CD4-positive, alpha-beta T cell treated with Interleukin-12 subunit alpha and Interleukin-12 subunit beta, for 1 hour (primary cell): Measurements from ENCODE around the gene PHYH.
"Not testable (repeated sequence)": the region's sequence is repeated elsewhere in the genome, so short reads cannot be mapped to it uniquely, and the experiment has no call there.

ENCODE experiments used
- DNase-seq: peaks from one replicate; pipeline ENCODE4 v3.0.0-alpha.2; 2020

PHYH gene

DNA sequence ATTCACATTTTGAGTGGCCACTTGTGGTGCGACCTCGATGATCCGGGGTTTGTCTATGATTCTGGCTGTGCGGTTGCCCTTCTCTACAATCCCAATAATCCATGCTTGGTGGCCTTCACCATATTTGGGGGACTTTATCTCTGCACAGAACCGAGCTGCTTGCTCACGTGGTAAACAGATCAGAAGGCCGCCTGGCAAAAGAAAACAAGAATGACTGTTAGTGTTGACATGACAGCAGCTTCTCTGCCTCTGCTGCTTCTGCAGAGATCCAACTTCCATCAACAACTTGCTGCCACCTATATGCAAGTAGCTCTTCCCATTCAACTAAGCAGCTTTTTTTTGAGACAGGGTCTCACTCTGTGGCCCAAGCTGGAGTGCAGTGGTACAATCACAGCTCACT, 19.3 kb upstream of the PHYH start:
- DNase-seq, result no peak

DNA sequence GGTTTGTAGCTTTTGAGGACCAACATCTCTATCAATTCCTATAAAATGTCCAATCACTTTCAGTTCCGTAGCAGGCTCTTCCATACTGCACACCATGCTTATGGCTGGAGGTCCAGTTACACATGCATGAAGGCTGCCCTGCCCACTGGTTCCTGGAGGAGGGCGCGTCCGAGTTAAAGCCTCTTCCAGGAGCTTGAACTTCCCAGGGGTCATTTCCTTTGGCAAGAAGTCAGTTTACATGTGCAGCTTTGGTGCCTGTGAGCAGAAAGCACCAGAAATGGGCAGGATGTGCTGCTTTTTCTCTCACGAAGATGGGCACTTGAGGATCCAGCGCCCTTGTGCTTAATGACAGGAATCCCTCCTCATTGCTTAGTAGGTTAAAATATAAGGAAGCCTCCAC, 17.6 kb upstream of the PHYH start:
- DNase-seq, result no peak

DNA sequence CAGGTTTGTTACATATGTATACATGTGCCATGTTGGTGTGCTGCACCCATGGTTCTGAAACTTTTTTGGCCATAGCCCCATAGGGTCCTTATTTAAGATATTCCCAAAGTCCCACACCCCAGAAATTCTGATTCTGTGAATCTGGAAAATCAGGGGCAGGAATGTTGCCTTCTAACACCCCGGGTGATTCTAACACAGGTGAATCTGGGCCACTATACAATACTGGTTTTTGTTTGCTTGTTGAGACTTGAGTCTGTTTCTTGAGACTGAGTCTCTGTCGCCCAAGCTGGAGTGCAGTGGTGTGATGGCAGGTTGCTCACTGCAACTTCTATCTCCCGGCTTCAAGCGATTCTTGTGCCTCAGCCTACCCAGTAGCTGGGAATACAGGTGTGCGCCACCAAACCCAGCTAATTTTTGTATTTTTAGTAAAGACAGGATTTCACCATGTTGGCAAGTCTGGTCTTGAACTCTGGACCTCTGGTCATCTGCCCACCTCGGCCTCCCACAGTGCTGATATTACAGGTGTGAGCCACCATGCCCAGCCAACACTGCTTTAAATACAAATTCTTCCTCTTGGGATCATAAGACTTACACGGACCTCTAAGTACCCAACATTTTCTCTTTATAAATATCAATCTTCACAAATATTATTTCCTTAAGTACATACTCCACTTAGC, 16.9 kb upstream of the PHYH start:
- no peak for DNase-seq

DNA sequence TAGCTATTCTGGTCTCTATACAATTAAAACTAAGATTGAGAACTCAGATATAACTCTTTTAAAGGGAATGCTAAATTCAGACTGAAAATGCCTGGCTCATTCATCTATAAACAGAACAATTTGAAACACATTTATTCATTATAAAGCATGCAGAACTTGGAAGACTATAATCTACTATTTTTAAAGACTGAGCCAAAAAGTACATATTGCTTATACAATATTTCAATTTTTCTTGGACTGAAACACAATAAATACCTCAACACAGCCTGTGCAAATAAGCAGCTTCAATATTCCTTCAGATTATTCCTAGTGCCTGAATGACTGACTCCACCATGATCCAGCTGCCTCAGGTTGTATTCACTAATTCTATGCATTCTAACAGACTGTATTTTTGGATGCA, 15.5 kb upstream of the PHYH start:
- DNase-seq, result no peak

DNA sequence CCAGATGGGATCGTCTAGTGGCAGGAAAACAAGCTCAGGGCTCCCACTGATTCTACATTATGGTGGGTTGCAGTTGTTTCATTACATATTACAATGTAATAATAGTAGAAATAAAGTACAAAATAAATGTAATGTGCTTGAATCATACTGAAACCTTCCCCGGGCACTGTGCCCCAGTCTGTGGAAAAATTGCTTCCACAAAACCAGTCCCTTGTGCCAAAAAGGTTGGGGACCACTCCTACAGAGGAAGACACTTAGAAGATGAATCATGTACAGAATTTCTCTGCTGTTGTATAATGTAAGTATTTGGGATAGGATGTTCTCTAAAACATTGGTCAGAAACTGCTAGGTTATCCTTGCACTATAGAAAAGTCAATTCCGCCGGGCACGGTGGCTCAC, 11.3 kb upstream of the PHYH start:
- no peak for DNase-seq

DNA sequence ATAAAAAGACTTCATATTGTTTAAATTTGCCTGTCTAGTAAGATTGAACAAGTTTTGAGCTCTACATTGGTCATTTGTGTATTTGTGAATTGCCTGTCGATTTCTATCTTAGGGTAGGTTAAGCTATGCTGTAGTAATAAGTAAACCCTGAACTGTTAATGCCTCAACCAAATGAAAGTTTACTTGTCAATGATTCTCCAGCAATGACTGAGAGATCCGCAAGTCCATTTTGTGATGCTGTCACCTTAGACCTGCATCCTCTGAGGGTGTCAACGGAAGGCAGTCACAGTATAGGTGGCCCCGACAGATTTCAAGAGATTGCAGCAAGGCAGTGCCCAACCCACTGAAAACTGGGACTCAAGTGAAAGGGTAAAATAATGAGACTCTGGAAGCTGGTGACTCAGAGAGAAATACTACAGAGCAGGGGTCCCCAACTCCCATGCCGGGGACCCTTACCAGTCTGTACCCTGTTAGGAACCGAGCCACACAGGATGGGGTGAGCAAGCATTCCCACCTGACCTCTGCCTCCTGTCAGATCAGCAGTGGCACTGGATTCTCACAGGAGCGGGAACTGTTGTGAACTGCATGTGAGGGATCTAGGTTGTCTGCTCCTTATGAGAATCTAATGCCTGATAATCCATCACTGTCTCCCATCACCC, 10.8 kb upstream of the PHYH start:
- no peak for DNase-seq

DNA sequence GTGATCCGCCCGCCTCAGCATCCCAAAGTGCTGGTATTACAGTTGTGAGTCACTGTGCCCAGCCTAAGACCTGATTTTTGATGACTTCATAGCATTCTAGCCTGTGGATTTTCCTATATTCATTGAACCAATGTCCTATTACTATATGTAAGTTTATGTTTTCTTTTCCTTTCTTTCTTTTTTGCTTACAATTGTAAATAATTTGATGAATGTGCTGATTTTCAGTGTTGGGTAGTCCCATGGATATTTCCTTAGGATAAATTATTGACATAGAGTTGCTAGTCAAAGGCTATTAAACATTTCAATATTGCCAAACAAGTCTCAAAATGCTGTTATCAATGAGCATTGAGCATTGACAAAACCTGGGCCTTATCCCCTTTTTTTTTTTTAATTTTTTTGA, 9.9 kb upstream of the PHYH start:
- no peak for DNase-seq

DNA sequence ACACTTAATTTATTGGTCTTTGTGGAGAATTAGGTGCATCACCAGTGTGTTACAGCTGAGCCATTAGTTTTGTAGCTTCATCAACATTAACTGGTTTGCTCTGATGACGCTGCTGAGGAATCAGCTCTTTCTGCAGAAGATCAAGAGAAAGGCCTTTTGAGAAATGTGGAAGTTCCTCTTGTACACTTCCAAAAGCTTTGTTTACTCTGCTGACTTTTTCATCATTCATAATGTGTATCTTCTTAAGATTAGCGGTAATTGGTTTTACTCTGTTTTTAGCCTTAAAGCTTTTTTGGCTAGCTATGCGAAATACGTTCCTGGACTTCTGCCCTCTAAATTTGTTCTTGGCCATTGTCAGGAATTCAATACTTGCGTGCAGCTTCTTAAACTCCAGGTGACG, 8.2 kb upstream of the PHYH start:
- DNase-seq, result no peak

DNA sequence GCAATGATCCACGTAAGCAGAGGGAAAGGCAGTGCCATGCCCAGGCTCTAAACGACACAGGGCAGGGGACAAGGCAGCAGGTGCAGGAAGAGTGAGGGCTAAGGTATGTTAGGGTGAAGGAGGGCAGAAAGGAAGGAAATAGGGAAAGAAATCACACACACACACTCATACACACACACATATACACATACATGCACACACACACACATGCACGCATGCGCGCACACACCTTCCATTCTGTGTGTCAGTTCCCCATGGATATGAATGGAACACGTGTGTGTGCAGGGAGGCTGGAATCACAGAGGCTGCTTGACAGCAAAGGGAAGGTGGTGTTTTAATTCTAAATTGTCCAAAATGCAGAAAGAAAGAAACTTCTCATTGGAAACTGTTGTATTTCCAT, 6.2 kb upstream of the PHYH start:
- no peak for DNase-seq

DNA sequence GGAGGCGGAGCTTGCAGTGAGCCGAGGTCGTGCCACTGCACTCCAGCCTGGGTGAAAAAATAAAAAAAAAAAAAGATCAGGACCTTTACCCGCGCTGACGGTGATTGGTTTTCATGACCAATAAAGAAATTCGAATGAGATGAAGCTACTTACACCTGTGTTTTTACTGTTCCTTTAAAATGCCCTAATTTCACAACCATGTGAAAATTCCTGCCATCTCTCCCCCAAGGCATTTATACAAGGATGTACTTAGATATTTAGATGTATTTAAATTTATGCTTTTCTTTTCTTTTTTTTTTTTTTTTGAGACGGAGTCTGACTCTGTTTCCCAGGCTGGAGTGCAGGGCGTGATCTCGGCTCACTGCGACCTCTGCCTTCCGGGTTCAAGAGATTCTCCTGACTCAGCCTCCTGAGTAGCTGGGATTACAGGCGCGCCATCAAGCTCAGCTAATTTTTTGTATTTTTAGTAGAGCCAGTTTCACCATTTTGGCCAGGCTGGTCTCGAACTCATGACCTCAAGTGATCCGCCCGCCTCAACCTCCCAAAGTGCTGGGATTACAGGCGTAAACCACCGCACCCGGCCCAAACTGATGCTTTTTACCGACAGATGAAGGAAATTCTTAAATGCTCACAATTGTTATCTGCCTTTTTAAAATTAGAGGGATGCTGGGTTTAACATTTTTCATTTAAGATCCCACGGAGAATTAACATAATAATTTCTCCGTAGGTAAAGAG, 3.1 kb upstream of the PHYH start:
- no peak for DNase-seq

DNA sequence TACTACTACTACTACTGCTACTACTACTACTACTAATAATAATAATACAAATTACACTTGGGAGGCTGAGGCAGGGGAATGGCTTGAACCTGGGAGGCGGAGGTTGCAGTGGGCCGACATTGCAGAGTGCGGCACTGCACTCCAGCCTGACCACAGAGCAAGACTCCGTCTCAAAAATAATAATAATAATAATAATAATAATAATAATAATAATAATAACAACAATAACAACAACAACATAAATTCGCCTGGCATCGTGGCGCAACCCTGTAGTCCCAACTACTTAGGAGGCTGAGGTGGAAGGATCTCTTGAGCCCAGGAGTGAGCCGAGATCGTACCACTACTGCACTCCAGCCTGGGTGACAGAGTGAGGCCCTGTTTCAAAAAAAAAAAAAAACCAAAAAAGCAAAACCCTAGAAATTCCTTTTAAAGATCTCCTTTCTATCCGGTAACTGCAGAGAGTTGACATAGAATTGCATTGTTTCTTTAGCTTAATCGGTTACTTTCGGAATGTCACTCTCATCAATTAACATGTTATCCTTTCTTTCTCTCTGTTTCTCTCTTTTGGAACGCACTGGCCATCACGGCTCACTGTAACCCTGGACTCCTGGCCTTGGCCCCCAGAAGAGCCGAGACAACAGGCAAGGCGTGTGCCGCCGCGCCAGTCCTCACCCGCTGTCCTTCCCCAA, 972 bp downstream of the PHYH start:
- DNase-seq, result no peak

DNA sequence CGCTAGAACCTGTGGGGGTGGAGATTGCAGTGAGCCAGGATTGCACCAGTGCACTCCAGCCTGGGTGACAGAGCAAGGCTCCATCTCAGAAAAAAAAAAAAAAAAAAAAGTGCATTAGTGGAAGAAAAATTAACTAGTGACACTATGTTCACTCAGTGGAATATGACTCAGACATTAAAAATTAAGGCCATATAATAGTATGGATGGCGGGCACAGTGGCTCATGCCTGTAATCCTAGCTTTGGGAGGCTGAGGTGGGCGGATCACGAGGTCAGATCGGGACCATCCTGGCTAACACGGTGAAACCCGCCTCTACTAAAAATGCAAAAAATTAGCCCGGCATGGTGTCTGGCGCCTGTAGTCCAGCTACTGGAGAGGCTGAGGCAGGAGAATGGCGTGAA, 3.4 kb downstream of the PHYH start:
- DNase-seq, result no peak

DNA sequence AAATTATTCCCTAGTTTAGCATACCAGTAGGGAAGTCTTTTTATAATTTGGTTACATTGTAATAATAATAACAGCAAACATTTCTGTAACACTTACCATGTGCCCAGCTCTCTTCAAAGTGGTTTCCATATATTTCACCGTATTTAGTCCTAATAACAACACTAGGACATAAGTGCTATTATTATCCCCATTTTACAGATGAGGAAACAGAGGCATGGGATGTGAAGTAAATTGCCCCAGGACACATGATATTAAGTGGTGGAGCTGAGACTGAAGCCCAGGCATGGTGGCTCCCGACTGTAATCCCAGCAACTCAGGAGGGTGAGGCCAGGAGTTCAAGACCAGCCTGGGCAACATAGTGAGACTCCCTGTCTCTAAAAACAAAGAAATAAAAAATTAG, 5.1 kb downstream of the PHYH start:
- no peak for DNase-seq

DNA sequence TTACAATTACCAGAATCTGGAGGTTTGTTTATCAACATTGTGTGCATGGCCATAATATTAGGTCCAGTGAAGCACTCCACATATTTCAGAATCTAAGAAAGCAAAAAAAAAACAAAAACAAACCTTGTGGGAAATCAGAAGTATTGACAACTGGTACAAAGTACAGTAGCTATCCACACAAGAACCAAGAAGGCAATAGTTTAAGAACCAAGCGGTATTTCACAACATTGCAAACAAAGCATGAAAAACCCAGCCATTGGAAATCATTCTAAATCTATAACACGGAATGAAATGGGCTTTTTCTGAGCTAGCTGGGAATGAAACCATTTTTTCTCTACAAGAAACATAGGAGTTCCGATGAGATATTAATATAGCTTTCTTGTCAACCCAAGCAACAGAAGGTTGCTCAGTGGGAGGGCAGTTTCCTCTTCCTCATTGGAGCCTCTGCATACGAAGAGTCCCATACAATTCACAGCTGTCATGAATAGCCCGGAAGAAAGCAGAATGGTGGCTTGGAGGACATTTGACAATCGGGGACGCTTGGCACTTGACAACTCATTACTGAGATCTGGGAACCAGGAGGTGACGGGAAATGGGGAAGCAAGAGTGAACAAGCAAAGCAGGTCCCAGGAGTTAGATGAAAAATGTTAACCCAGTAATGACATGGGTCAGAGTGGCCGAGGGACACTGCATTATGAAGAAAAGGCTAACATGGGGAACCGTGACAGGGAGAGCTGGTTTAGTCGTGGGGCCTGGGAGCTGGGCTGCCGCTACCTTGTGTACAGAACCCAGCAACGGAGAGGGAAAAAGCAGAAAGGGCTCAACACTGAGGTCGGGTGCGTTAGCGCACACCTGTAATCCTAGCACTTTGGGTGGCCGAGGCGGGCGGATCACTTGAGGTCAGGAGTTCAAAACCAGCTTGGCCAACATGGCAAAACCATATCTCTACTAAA, 7.8 kb downstream of the PHYH start:
- no peak for DNase-seq

DNA sequence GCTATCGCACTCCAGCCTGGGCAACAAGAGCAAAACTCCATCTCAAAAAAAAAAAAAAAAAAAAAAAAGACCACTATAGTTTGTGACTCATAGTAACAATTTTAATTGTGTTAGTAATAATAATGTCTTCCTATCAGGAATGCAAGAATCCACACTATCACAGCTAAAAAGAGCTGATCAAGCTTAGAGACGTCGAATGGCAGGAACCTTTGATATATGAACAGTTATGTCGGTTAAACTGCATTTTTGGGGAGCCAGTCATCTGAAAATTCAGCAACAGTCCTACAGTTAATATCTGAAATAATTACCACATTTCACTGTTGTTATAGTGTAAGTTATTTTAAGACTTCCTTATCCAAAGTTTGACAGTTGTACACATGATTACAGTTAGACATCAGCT, 8.8 kb downstream of the PHYH start:
- no peak for DNase-seq

DNA sequence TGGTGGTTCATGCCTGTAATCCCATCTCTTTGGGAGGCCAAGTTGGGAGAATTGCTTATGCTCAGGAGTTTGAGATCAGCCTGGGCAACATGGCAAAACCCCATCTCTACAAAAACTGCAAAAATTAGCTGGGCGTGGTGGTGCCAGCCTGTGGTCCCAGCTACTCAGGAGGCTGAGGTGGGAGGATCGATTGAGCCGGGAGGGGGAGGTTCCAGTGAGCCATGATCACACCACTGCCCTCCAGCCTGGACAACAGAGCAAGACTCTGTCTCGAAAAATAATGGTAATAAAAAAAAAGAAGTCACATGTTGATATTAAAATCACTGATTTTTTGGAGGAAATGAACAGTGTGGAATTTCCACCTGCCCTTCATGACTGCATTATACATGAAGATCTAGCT, 15.8 kb downstream of the PHYH start:
- no peak for DNase-seq

DNA sequence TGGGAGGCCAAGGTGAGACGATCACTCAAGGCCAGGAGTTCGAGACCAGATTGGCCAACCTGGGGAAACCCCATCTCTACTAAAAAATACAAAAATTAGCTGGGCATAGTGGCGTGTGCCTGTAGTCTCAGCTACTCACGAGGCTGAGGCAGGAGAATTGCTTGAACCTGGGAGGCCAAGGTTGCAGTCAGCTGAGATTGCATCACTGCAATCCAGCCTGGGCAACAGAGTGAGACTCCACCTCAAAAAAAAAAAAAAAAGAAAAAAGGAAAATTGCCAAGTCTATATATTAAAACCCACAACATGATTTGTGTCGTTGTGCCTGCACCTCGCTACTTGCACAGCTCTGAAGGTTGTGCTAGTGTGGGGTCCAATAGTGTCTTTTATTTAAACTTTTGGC, 17.5 kb downstream of the PHYH start:
- DNase-seq, result not testable (repeated sequence)

DNA sequence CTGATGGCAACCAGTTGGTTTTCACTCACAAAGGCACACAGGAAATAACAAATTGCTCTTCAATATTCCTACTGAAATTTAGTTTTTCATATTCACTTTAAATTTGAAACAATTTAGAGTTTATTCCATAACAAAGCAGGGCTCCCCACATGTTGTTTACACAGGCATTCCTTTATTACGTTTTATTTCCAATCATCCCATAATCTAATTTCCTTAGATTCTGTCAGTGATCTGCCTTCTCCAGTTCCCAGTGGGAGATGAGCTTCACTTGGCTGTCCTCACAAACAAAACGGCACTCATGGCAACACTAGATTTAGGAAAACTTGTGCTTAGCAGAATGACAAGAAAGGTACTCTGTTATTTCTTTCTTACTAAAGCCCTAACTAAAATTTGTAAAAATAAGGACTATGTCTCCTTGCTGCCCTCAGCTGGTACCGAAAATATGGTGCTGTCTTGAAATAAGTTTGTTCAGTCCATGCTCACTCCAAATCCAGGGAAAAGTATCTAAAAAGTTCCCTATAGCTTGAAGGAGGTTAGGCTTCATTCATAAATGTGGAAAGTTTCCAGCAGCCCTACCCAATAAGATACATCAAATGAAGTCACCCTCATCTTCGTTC, 23.0 kb downstream of the PHYH start:
- no peak for DNase-seq

DNA sequence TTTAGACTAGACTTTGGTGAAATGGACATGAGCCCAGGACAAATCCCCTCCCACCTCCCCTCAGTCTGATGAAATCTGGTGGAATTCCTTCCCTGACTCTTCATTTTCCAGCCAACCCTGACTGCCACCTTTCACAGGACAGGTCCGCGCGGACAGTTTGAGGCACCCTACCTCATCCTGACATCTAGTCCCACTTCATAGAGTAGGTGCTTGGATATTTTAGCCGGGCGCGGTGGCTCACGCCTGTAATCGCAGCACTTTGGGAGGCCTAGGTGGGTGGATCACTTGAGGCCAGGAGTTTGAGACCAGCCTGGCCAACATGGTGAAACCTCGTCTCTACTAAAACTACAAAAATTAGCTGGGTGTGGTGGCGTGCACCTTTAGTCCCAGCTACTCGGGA, 23.7 kb downstream of the PHYH start:
- not testable (repeated sequence) for DNase-seq

DNA sequence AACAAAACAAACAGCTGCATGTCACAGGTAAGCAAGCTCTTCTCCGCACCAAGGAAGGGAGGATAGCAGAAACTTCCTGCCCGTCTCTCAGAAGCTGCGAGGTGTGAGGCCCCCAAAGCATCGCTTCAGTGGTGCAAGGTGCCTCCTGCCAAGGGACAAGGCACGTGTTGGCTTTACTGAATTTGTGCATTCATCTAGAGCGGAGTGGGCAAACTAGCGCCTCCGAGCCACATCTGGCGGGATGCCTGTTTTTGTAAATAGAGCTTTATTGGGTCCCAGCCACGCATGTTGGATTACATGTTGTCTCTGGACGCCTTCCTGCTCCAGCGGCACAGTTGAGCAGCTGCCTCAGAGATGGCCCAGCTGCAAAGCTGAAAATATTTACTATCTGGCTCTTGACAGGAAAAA, 27.7 kb downstream of the PHYH start:
- no peak for DNase-seq

DNA sequence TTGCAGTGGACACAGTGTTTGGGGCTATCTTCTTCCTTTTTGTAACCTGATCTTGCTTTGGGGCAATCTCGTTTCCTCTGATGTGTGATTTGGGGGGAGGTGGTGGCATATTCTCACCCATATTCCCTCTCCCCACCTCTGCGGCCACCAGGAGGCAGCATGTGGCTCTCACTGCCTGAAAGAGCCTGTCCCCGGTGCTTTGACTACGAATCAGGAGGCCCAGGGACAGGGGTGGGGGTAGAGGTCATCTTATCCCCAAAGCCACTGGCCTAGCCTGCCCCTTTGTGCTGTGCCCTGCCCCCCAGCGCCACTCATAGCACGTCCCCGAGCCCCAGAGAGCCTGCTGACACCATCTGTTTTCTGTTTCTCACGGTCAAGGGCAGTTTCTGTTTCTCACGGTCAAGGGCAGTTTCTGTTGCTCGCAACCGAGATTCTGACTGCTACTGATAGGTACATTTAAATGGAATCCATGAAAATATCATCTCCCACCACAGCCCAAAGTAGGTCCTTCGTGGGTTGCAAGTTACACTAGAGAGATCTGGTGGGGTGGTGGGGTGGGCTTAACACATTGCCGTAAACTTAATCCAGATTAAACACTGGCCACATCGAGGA, 28.2 kb downstream of the PHYH start:
- DNase-seq, result peak; percentile 59
